ENCODE results near the gene ABHD2.

DNA sequence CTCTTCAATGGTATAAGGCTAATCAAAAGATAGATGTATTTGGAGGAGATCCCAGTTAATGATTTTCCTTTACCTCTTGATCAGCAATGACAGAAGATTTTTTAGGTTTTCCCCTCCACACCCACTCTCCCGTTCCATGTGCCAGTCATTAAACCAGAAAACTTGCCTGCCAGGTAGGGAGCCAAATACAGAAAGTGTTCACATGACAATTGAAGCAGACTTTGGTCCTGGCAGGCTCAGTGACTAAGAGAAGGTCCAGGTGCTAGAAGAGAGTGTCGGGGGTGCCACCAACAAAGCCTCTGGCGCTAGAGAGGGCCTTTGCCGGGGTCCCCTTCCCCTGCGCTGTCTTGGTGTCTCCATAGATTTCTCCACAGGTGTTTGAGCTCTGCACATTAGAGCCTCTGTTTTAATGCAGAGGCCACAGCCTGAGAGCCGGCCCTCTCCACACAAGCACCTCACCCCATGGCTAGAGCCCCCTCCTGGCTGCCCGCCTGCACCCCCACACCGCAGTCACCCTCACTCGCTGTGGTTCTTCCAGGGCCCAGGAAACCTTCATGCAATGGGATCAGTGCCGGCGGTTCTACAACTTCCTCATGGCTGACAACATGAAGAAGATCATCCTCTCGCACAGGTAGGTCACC lies 96.8 kb downstream of the ABHD2 start:
- TF ChIP-seq, protein P1, sequence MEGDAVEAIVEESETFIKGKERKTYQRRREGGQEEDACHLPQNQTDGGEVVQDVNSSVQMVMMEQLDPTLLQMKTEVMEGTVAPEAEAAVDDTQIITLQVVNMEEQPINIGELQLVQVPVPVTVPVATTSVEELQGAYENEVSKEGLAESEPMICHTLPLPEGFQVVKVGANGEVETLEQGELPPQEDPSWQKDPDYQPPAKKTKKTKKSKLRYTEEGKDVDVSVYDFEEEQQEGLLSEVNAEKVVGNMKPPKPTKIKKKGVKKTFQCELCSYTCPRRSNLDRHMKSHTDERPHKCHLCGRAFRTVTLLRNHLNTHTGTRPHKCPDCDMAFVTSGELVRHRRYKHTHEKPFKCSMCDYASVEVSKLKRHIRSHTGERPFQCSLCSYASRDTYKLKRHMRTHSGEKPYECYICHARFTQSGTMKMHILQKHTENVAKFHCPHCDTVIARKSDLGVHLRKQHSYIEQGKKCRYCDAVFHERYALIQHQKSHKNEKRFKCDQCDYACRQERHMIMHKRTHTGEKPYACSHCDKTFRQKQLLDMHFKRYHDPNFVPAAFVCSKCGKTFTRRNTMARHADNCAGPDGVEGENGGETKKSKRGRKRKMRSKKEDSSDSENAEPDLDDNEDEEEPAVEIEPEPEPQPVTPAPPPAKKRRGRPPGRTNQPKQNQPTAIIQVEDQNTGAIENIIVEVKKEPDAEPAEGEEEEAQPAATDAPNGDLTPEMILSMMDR (IDR thresholded peaks at IDR 0.05) = no peak
- no peak for TF ChIP-seq POLR2A (IDR thresholded peaks at IDR 0.05)

All from heart left ventricle (tissue), 13 donors.